Measurements from ENCODE around the gene C9orf85. TPM values are rescaled to one million over a fixed set of nuclear protein-coding genes. Genes with fewer than 3 reads are reported as not detected.

C9orf85 gene
- total RNA-seq, 2 experiments from 2014 or later, result 5.6 to 14.2 TPM

- Histone ChIP-seq H3K79me2 (ENCODE audit: insufficient read depth, low read depth, low read length) (no peaks in the 10 kb centered on the region), H3K4me2 (ENCODE audit: low read length) (no peak overlapping the region), H3K4me3 (ENCODE audit: low read depth, low read length, poor library complexity, severe bottlenecking) (no peak overlapping the region), H3K9me2 (ENCODE audit: insufficient read depth, low read length) (no peaks in the 10 kb centered on the region), H4K20me1 (ENCODE audit: insufficient read depth, low read length) (no peaks in the 10 kb centered on the region), H2AFZ (ENCODE audit: low read length) (no peak overlapping the region), H3K9me3 (ENCODE audit: low read length) (no peaks in the 10 kb centered on the region), H3K36me3 (ENCODE audit: insufficient read depth, low read length) (peaks cover 13% of the 10 kb centered on the region), H3K4me1 (ENCODE audit: insufficient read depth, low read length, poor library complexity, severe bottlenecking) (no peaks in the 10 kb centered on the region), H3K27ac (ENCODE audit: low read depth, low read length, poor library complexity, severe bottlenecking) (no peak overlapping the region)
- intact Hi-C loops (cut with micrococcal nuclease; ENCODE audit: unreplicated experiment), result loop anchor here (5.0 kb wide), 1 partner anchor 375 kb away; no protein-coding TSS in a partner anchor
- TF ChIP-seq EZH2phosphoT487 (IDR thresholded peaks at IDR 0.05; ENCODE audit: borderline replicate concordance, low read depth, low read length) (no peak), CTCF (conservative IDR thresholded peaks at IDR 0.05; ENCODE audit: low read length) (no peak)
- DNase-seq (ENCODE audit: low spot score), result no peak
- CTCF ChIA-PET (ENCODE audit: unreplicated experiment), result no interaction called here
- POLR2A ChIA-PET, result interaction anchor here (0.6 kb wide), 1 partner anchor 178 kb away, joined by 5 read pairs; no protein-coding TSS in a partner anchor
- no TSS peak for BruUV-seq (replicated peaks)
Measured at GRCh38 chr9:71977003-71977402, 65.6 kb downstream of the C9orf85 start.

GRCh38 chr9:71980266-71981190 lies 69.1 kb downstream of the C9orf85 start:
- no peaks in the 10 kb centered on the region for H3K36me3 ChIP-seq (ENCODE audit: insufficient read depth, low read length)
- no peak for TF ChIP-seq EZH2phosphoT487 (IDR thresholded peaks at IDR 0.05; ENCODE audit: borderline replicate concordance, low read depth, low read length)
- no peak for TF ChIP-seq CTCF (conservative IDR thresholded peaks at IDR 0.05; ENCODE audit: low read length)
- H3K27ac ChIP-seq (ENCODE audit: low read depth, low read length, poor library complexity, severe bottlenecking), result no peak overlapping the region
- no TSS peak for BruUV-seq (replicated peaks)
- H2AFZ ChIP-seq (ENCODE audit: low read length), result no peak overlapping the region
- H3K4me1 ChIP-seq (ENCODE audit: insufficient read depth, low read length, poor library complexity, severe bottlenecking), result no peaks in the 10 kb centered on the region
- H4K20me1 ChIP-seq (ENCODE audit: insufficient read depth, low read length), result no peaks in the 10 kb centered on the region
- DNase-seq (ENCODE audit: low spot score), result no peak
- no peaks in the 10 kb centered on the region for H3K9me2 ChIP-seq (ENCODE audit: insufficient read depth, low read length)
- no peak overlapping the region for H3K4me2 ChIP-seq (ENCODE audit: low read length)
- no peaks in the 10 kb centered on the region for H3K79me2 ChIP-seq (ENCODE audit: insufficient read depth, low read depth, low read length)
- ChIA-PET POLR2A (interaction anchor here (0.5 to 1.0 kb wide), 3 partner anchors 16 to 43 kb away, joined by 3 read pairs; no protein-coding TSS in a partner anchor), CTCF (ENCODE audit: unreplicated experiment) (no interaction called here)
- intact Hi-C loops (cut with micrococcal nuclease; ENCODE audit: unreplicated experiment), result no loop called here
- H3K4me3 ChIP-seq (ENCODE audit: low read depth, low read length, poor library complexity, severe bottlenecking), result no peak overlapping the region
- H3K9me3 ChIP-seq (ENCODE audit: low read length), result no peaks in the 10 kb centered on the region

GRCh38 chr9:71981944-71982343 lies 70.5 kb downstream of the C9orf85 start:
- H3K9me3 ChIP-seq (ENCODE audit: low read length), result no peaks in the 10 kb centered on the region
- intact Hi-C loops (cut with micrococcal nuclease; ENCODE audit: unreplicated experiment), result no loop called here
- no peak overlapping the region for H3K4me2 ChIP-seq (ENCODE audit: low read length)
- no peaks in the 10 kb centered on the region for H3K79me2 ChIP-seq (ENCODE audit: insufficient read depth, low read depth, low read length)
- DNase-seq (ENCODE audit: low spot score), result no peak
- CTCF ChIA-PET (ENCODE audit: unreplicated experiment), result no interaction called here
- no peak overlapping the region for H3K27ac ChIP-seq (ENCODE audit: low read depth, low read length, poor library complexity, severe bottlenecking)
- POLR2A ChIA-PET, result no interaction called here
- H3K36me3 ChIP-seq (ENCODE audit: insufficient read depth, low read length), result no peaks in the 10 kb centered on the region
- H3K9me2 ChIP-seq (ENCODE audit: insufficient read depth, low read length), result no peaks in the 10 kb centered on the region
- H2AFZ ChIP-seq (ENCODE audit: low read length), result no peak overlapping the region
- BruUV-seq (replicated peaks), result no TSS peak
- TF ChIP-seq CTCF (conservative IDR thresholded peaks at IDR 0.05; ENCODE audit: low read length) (no peak), EZH2phosphoT487 (IDR thresholded peaks at IDR 0.05; ENCODE audit: borderline replicate concordance, low read depth, low read length) (no peak)
- no peak overlapping the region for H3K4me3 ChIP-seq (ENCODE audit: low read depth, low read length, poor library complexity, severe bottlenecking)
- H4K20me1 ChIP-seq (ENCODE audit: insufficient read depth, low read length), result no peaks in the 10 kb centered on the region
- H3K4me1 ChIP-seq (ENCODE audit: insufficient read depth, low read length, poor library complexity, severe bottlenecking), result no peaks in the 10 kb centered on the region

All from OCI-LY7 (cell line).